BJ (cell line): ENCODE results near the gene RIPK4. TPM values are rescaled to one million over a fixed set of nuclear protein-coding genes. Genes with fewer than 3 reads are reported as not detected.

Experiments
- CTCF ChIA-PET: fragments of 350-600 bp; formaldehyde crosslinking; extraction: SDS; loops from one replicate; lab custom pipeline; 2021; ENCODE audit warnings: antibody characterized with exemption, inconsistent platforms; lab: Yijun Ruan, JAX
- POLR2A ChIA-PET: fragments of 300-600 bp; sonication (Branson Sonifier 250); formaldehyde crosslinking; extraction: SDS; loops from one replicate; lab custom pipeline; 2021; ENCODE audit warnings: antibody characterized with exemption; lab: Charles Lee
- DNase-seq: peaks from one replicate; pipeline ENCODE4 v3.0.0-alpha.2; 2011; ENCODE audit warnings: low read depth
- H3K27me3 ChIP-seq: 2 replicates; pipeline ENCODE4 v1.6.0; 2011; ENCODE audit warnings: low read length; ENCODE audit not compliant: control insufficient read depth, insufficient read depth
- H3K36me3 ChIP-seq: 2 replicates; pipeline ENCODE4 v1.5.1; 2011; ENCODE audit warnings: low read length; ENCODE audit not compliant: control insufficient read depth, insufficient read depth
- H3K4me3 ChIP-seq: 2 replicates; pipeline ENCODE4 v1.5.1; 2011; ENCODE audit warnings: low read depth, mild to moderate bottlenecking, control low read depth, low read length
- CTCF ChIP-seq: IDR thresholded peaks from 2 replicates; pipeline ENCODE4 v1.5.1; 2011; ENCODE audit warnings: low read depth, mild to moderate bottlenecking, control low read depth, inconsistent platforms, low read length, moderate library complexity; ENCODE audit not compliant: insufficient read depth
- polyA plus RNA-seq: library from polyadenylated mRNA; depleted of rRNA; stranded (reverse); fragments of >200 nt; gene quantifications from 2 replicates; pipeline ENCODE4 v1.2.3, GENCODE V29; 2011

Gene RIPK4
- polyA plus RNA-seq, 1 experiment: 0.37 TPM

DNA sequence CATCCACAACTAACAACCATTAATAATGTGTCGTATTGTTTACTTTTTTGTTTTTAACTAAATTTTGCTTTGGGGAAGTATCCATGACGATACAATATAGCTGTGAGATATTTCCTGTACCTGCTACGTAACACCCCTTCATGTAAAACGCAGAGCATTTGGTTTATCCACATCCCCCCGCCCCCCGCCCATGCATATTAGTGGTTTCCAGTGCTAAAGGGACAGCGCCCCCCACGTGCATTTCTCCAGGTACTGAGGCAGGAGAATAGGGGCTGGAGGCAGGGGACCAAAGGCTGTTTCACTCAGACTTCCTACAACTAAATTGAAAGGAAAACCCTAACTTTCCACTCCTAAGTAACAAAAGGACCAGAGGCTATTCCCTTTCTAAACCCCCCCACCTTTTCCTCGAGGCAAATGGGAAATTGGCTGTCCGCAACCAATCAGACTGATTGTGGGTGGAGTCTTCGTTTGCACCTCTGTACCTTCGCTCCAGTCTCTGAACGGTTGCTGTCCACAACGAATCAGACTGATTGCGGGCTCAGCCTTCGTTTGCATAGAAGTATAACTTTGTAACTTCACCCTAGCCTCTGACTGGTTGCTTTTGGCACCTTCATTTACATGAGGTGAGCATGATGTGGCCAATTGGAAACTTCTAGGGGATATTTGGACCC lies 12.2 kb upstream of the RIPK4 start:
- CTCF ChIA-PET: interaction anchor here (0.6 to 9.3 kb wide), 14 partner anchors 9 to 496 kb away, joined by 3 to 131 read pairs (median 4); no protein-coding TSS in a partner anchor
- Histone ChIP-seq H3K4me3 (no peak overlapping the region), H3K27me3 (peaks cover 5% of the 10 kb centered on the region), H3K36me3 (no peaks in the 10 kb centered on the region)
- no peak for TF ChIP-seq CTCF
- POLR2A ChIA-PET: no interaction called here
- DNase-seq: no peak

DNA sequence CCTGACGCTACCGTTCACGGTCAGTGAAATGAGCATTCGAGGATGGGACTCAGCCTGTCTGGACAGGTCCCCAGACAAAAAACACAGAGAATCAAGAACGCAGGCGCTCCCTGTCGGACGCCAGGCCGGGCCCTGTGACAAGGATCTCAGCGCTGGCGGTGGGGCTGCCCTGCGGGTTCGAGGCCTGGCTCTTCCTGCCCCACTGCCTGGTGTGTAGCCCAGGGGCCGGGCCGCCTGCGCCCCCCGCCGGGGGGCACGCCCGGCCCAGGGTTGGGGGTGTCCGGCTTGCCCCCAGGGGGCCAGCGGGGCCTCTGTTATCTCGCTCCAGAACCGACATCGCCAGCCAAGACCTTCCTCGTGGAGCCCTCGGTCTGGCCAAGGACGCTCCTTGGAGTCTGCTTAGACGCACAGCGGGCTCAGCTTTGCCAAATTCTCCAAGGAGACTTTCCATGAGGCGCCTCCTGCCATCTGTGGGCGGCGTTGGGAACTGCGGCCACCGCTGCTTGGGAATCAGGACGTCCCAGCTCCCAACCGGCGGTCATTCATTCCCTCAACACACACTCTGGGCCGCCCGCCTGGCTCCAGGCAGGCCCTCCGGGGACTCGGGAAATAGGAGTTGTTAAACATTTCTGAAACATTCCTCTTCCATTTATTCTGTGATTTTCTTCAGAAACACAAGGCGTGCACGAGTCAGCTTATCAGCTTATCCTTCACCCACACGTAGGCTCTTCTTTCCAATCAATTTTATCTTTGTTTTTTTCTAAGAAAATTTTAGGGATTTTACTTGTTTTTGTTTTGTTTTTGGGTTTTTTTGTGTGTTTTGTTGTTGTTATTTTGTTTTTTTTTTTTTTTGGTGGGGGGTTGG lies 11.3 kb upstream of the RIPK4 start:
- no peak for DNase-seq
- ChIA-PET POLR2A (interaction anchor here (0.6 kb wide), 2 partner anchors 40 to 165 kb away, joined by 3 read pairs; no protein-coding TSS in a partner anchor), CTCF (interaction anchor here (0.6 to 9.3 kb wide), 19 partner anchors 9 to 495 kb away, joined by 3 to 131 read pairs (median 4); no protein-coding TSS in a partner anchor)
- peaks cover 5% of the 10 kb centered on the region for H3K27me3 ChIP-seq
- TF ChIP-seq CTCF: peak; percentile 98
- no peaks in the 10 kb centered on the region for H3K36me3 ChIP-seq
- no peak overlapping the region for H3K4me3 ChIP-seq

- TF ChIP-seq CTCF: no peak
- H3K27me3 ChIP-seq: peaks cover 7% of the 10 kb centered on the region
- CTCF ChIA-PET: interaction anchor here (1.1 to 11.1 kb wide), 6 partner anchors 8 to 494 kb away, joined by 3 to 153 read pairs (median 8); no protein-coding TSS in a partner anchor
- POLR2A ChIA-PET: interaction anchor here (0.6 kb wide), 2 partner anchors 9 to 327 kb away, joined by 3 to 14 read pairs; no protein-coding TSS in a partner anchor
- no peak overlapping the region for H3K4me3 ChIP-seq
- no peaks in the 10 kb centered on the region for H3K36me3 ChIP-seq
- no peak for DNase-seq
These were observed 9.9 kb upstream of the RIPK4 start for GRCh38 chr21:41776778-41777177.

DNA sequence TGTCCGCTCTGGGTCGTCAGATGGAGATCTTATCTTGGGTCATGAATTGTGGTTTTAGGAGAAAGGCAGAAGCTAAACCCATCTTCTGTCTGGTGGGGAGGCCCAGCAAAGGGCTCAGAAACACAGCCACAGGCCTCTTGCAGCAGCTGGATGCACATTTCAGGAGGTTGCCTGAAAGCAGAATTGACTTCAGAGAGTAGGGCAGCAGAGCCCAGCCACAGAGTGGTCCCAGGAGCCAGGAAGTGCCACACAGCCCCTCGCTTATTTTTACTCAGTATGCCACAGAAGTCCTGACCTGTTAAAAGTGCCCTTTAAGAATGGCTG lies 8.3 kb upstream of the RIPK4 start:
- Histone ChIP-seq H3K27me3 (peaks cover 6% of the 10 kb centered on the region), H3K36me3 (no peaks in the 10 kb centered on the region), H3K4me3 (no peak overlapping the region)
- TF ChIP-seq CTCF: no peak
- DNase-seq: no peak
- POLR2A ChIA-PET: no interaction called here
- CTCF ChIA-PET: interaction anchor here (0.7 to 11.1 kb wide), 3 partner anchors 160 to 492 kb away, joined by 4 to 153 read pairs (median 10); no protein-coding TSS in a partner anchor

- no peak overlapping the region for H3K4me3 ChIP-seq
- TF ChIP-seq CTCF: no peak
- DNase-seq: no peak
- no peaks in the 10 kb centered on the region for H3K36me3 ChIP-seq
- H3K27me3 ChIP-seq: peaks cover 5% of the 10 kb centered on the region
- CTCF ChIA-PET: interaction anchor here (3.0 to 11.1 kb wide), 2 partner anchors 164 to 492 kb away, joined by 10 to 153 read pairs; no protein-coding TSS in a partner anchor
- POLR2A ChIA-PET: no interaction called here
These were observed 7.8 kb upstream of the RIPK4 start for GRCh38 chr21:41774467-41775148.
